GM12891 (cell line): ENCODE data around the gene EIF4G3.

Experiments used
- POLR2A ChIP-seq: IDR thresholded peaks from 2 replicates; pipeline ENCODE4 v1.6.1; 2011; ENCODE audit warnings: low read depth, low read length, control low read depth
- POLR2AphosphoS5 ChIP-seq: IDR thresholded peaks from 2 replicates; pipeline ENCODE4 v1.6.1; 2011; ENCODE audit warnings: low read depth, low read length, control low read depth
- POU2F2 ChIP-seq: IDR thresholded peaks from 2 replicates; pipeline ENCODE4 v1.6.1; 2011; ENCODE audit warnings: low read depth, mild to moderate bottlenecking, control low read depth, low read length, moderate library complexity
- TAF1 ChIP-seq: IDR thresholded peaks from 2 replicates; pipeline ENCODE4 v1.6.1; 2011; ENCODE audit warnings: low read depth, low read length, control low read depth

DNA sequence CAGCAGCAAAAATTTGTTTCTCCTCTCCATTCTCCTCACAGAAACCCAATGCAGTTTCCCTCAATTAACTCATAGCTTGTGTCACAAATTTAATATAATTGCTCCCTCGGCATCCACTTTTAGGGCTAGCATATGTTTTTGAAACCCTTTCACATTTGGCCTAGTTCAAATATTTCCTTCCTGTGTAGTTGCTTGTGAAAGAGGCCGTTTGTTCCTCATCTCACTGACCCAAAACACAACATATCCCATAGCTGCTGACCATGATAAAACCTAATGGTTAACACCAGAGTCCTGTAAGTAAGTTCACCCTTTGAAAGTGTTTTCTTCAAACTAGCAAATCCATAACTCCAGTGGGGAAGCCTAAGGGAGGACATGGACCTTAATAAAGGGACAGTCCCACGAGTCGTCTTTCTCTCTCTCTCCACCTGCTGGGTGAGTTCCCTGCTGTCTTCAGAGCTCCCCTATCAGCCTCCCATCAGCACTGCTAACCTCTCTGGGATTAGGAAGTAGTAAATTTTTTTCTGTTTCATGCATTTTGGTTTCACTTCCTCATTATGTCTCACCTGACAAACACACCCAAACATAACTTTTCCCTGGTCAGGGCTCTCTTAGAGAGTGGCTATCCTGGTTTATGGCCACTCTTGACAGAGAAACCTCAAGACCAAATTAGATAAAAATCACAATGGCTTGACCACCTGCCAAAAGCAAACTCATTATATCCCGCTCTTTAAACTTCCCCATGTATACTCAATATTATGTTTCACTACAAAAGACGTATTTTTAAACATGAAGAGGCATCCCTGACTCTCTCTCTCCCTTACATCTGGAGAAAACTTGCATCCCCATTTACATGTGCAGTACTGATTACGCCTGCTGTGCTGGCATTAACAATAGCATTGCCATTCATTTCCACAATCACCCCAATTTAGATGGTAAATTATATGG lies 211.9 kb downstream of the EIF4G3 start:
- TF ChIP-seq POLR2A = no peak
- TF ChIP-seq TAF1 = no peak
- no peak for TF ChIP-seq POLR2AphosphoS5
- TF ChIP-seq POU2F2 = no peak
